Endothelial cell of umbilical vein (primary cell): ENCODE data around the gene GPRIN2. TPM values are rescaled to one million over a fixed set of nuclear protein-coding genes. Genes with fewer than 3 reads are reported as not detected.

Experiments used
- BruUV-seq: library from RNA; stranded (reverse); fragments of 400-500 nt; replicated peaks from 2 replicates; lab custom pipeline; 2021; lab: Mats Ljungman, UMichigan
- CTCF ChIA-PET: fragments of 300-600, 350-600 bp; sonication (Branson Sonifier 250); formaldehyde crosslinking; loops from one replicate; lab custom pipeline; 2021; ENCODE audit warnings: antibody characterized with exemption, inconsistent platforms; lab: Charles Lee
- POLR2A ChIA-PET: fragments of 300-600, 350-600 bp; sonication (Branson Sonifier 250); formaldehyde crosslinking; loops from one replicate; lab custom pipeline; 2021; ENCODE audit warnings: antibody characterized with exemption, inconsistent platforms; lab: Charles Lee
- DNase-seq: peaks from one replicate; pipeline ENCODE4 v3.0.0-alpha.2; 2011; ENCODE audit warnings: low read depth, low spot score
- FAIRE-seq: peaks from 2 replicates; lab custom pipeline; 2011; peaks lifted over from hg19 to GRCh38; lab: Jason Lieb, UNC
- H2AFZ ChIP-seq: 2 replicates; pipeline ENCODE4 v1.6.0; 2012; ENCODE audit warnings: low read depth, low read length, control low read depth, inconsistent platforms
- H3K27ac ChIP-seq: 2 replicates; pipeline ENCODE4 v1.5.1; 2011; ENCODE audit warnings: low read depth, mild to moderate bottlenecking, control low read depth, low read length, moderate library complexity; ENCODE audit not compliant: insufficient read depth
- H3K27me3 ChIP-seq, 2 experiments: 2 replicates each; pipeline versions ENCODE4 v1.6.0 to v1.6.1; 2011; ENCODE audit warnings: low read length in 2 of 2, mixed read lengths in 1 of 2; ENCODE audit not compliant: control insufficient read depth in 2 of 2, insufficient read depth in 2 of 2
- H3K36me3 ChIP-seq, 2 experiments: 2 replicates in 1 of 2; 3 replicates in 1 of 2; pipeline ENCODE4 v1.5.1; 2011; ENCODE audit warnings: low read length in 2 of 2, mild to moderate bottlenecking in 1 of 2, moderate library complexity in 1 of 2; ENCODE audit not compliant: control insufficient read depth in 2 of 2, insufficient read depth in 2 of 2; ENCODE audit errors: extremely low read depth in 1 of 2
- H3K4me1 ChIP-seq: 3 replicates; pipeline ENCODE4 v1.5.1; 2011; ENCODE audit warnings: mild to moderate bottlenecking, low read length; ENCODE audit not compliant: control insufficient read depth, insufficient read depth; ENCODE audit errors: extremely low read depth
- H3K4me2 ChIP-seq: 2 replicates; pipeline ENCODE4 v1.6.1; 2011; ENCODE audit warnings: low read length, control low read depth, mixed read lengths; ENCODE audit not compliant: insufficient read depth
- H3K4me3 ChIP-seq, 3 experiments: fragments of 200-600 bp in 1 of 3; sonication (generic), shearing (Covaris generic) in 1 of 3; replicated peaks in 1 of 3; 2 replicates each; pipeline ENCODE4 v1.5.1; 2011 to 2016; ENCODE audit warnings: control low read depth in 3 of 3, low read length in 3 of 3, mild to moderate bottlenecking in 2 of 3, inconsistent platforms in 1 of 3, low read depth in 1 of 3, moderate library complexity in 1 of 3; ENCODE audit not compliant: insufficient read depth in 1 of 3
- H3K79me2 ChIP-seq: 2 replicates; pipeline ENCODE4 v1.6.0; 2012; ENCODE audit warnings: low read length, inconsistent platforms; ENCODE audit not compliant: control insufficient read depth, insufficient read depth
- H3K9ac ChIP-seq: replicated peaks from 2 replicates; pipeline ENCODE3; 2011; ENCODE audit warnings: low read length, control low read depth; ENCODE audit not compliant: insufficient read depth; ENCODE audit errors: extremely low read depth
- H3K9me1 ChIP-seq: replicated peaks from 3 replicates; pipeline ENCODE4 v1.6.0; 2011; ENCODE audit warnings: mild to moderate bottlenecking, low read length; ENCODE audit not compliant: control insufficient read depth, insufficient read depth; ENCODE audit errors: extremely low read depth
- H3K9me3 ChIP-seq: replicated peaks from 2 replicates; pipeline ENCODE4 v1.5.1; 2012; ENCODE audit warnings: low read length, inconsistent platforms; ENCODE audit not compliant: control insufficient read depth, insufficient read depth
- H4K20me1 ChIP-seq: replicated peaks from 2 replicates; pipeline ENCODE3; 2011; ENCODE audit warnings: mild to moderate bottlenecking, low read length; ENCODE audit not compliant: control insufficient read depth, insufficient read depth; ENCODE audit errors: extremely low read depth
- CTCF ChIP-seq, 2 donors: IDR thresholded peaks; 1 replicate in 1 of 2; 2 replicates in 1 of 2; pipeline ENCODE4 v1.5.1; 2011; ENCODE audit warnings: low read length in 2 of 2, mild to moderate bottlenecking in 2 of 2, moderate library complexity in 2 of 2, control low read depth in 1 of 2, inconsistent platforms in 1 of 2, low read depth in 1 of 2; ENCODE audit not compliant: insufficient read depth in 1 of 2; ENCODE audit errors: extremely low read depth in 1 of 2
- EZH2 ChIP-seq: IDR thresholded peaks from 2 replicates; pipeline ENCODE4 v1.6.1; 2012; ENCODE audit warnings: borderline replicate concordance, low read depth, mild to moderate bottlenecking, moderate library complexity, low read length, inconsistent platforms; ENCODE audit not compliant: severe bottlenecking
- FOS ChIP-seq: IDR thresholded peaks from 2 replicates; pipeline ENCODE4 v1.6.1; 2011; ENCODE audit warnings: mild to moderate bottlenecking, low read length, moderate library complexity, borderline replicate concordance; ENCODE audit not compliant: insufficient read depth
- GATA2 ChIP-seq: IDR thresholded peaks from 2 replicates; pipeline ENCODE4 v1.7.0; 2011; ENCODE audit warnings: low read depth, mild to moderate bottlenecking, moderate library complexity, mixed read lengths, low read length; ENCODE audit not compliant: insufficient read length, insufficient read depth
- JUN ChIP-seq: IDR thresholded peaks from 2 replicates; pipeline ENCODE4 v1.6.1; 2011; ENCODE audit warnings: borderline replicate concordance, low read depth; ENCODE audit not compliant: insufficient read length, insufficient read depth
- MYC ChIP-seq: IDR thresholded peaks from one replicate; pipeline ENCODE4 v1.6.1; 2011; ENCODE audit warnings: mild to moderate bottlenecking, low read depth, low read length
- POLR2A ChIP-seq: IDR thresholded peaks from 2 replicates; pipeline ENCODE4 v1.6.1; 2012; ENCODE audit warnings: low read depth, mild to moderate bottlenecking, control low read depth, low read length
- POLR2AphosphoS5 ChIP-seq: IDR thresholded peaks from 2 replicates; pipeline ENCODE4 v1.6.1; 2012; ENCODE audit warnings: low read depth, mild to moderate bottlenecking, control low read depth, low read length, moderate library complexity; ENCODE audit not compliant: insufficient read depth
- dilution Hi-C: fragments of 300-500 bp; cut with MboI; formaldehyde crosslinking; loops from one replicate; pipeline ENCODE4 v1.15.0; 2019; ENCODE audit warnings: low sequenced_read_pairs; ENCODE audit not compliant: extremely low pct_ligation_motif_present
- intact Hi-C: fragments of 100-400 bp; cut with micrococcal nuclease; formaldehyde crosslinking; loops from one replicate; pipeline ENCODE4 v1.10.0; 2022
- polyA plus RNA-seq, 4 experiments: library from polyadenylated mRNA; depleted of rRNA in 3 of 4; stranded (reverse) in 3 of 4; unstranded in 1 of 4; fragments of >200 nt; gene quantifications; 2 replicates each; pipeline versions ENCODE4 v1.2.1 to v1.2.3, GENCODE V29; 2011 to 2012; ENCODE audit warnings: missing spikeins in 1 of 4
- total RNA-seq: library from RNA; stranded (reverse); gene quantifications from 2 replicates; pipeline ENCODE4 v1.2.3, GENCODE V29; 2021
- TF ChIP-seq, protein P1 (sequence below): IDR thresholded peaks from 2 replicates; pipeline ENCODE4 v1.6.1; 2011; ENCODE audit not compliant: insufficient read depth, insufficient read length

Gene GPRIN2
- total and polyA plus RNA-seq, 2 donors (not counting 3 experiments of a cell fraction or from before 2014, with no cell fraction given) = not detected

- POLR2A ChIA-PET = no interaction called here
- no TSS peak for BruUV-seq
- intact Hi-C loops = no loop called here
Measured at GRCh38 chr10:46538717-46539426, 17.6 kb downstream of the GPRIN2 start.

More at GRCh38 chr10:46538717-46539426, 17.6 kb downstream of the GPRIN2 start:
- no peak for DNase-seq
- Histone ChIP-seq H3K27ac (no peak overlapping the region), H3K79me2 (no peaks in the 10 kb centered on the region), H3K36me3 (no peaks in the 10 kb centered on the region), H3K4me2 (no peak overlapping the region), H3K9ac (no peak overlapping the region), H4K20me1 (no peaks in the 10 kb centered on the region), H3K27me3 (peaks cover 0 to 6% of the 10 kb centered on the region in 2 experiments), H3K4me1 (no peaks in the 10 kb centered on the region), H3K4me3 (no peak overlapping the region), H2AFZ (no peak overlapping the region), H3K9me1 (no peaks in the 10 kb centered on the region), H3K9me3 (no peaks in the 10 kb centered on the region)
- dilution Hi-C loops = no loop called here
- CTCF ChIA-PET = interaction anchor here (1.4 to 2.0 kb wide), 3 partner anchors 9 to 27 kb away, joined by 4 to 7 read pairs (median 6); no protein-coding TSS in a partner anchor
- FAIRE-seq = no peak
- TF ChIP-seq EZH2 (no peak), GATA2 (no peak), FOS (no peak), JUN (no peak), CTCF (IDR thresholded peaks at IDR 0.05; ENCODE audit: extremely low read depth in 1 of 2, insufficient read depth in 1 of 2, low read depth in 1 of 2, low read length in 2 of 2) (no peak), MYC (no peak), POLR2AphosphoS5 (no peak), POLR2A (no peak)
- TF ChIP-seq, protein P1, sequence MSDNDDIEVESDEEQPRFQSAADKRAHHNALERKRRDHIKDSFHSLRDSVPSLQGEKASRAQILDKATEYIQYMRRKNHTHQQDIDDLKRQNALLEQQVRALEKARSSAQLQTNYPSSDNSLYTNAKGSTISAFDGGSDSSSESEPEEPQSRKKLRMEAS = no peak
